ENCODE results near the gene ABCC2. TPM values are rescaled to one million over a fixed set of nuclear protein-coding genes. Genes with fewer than 3 reads are reported as not detected.

Gene ABCC2
- total RNA-seq, 2 experiments from 2014 or later = 0.62 to 1.6 TPM

DNA sequence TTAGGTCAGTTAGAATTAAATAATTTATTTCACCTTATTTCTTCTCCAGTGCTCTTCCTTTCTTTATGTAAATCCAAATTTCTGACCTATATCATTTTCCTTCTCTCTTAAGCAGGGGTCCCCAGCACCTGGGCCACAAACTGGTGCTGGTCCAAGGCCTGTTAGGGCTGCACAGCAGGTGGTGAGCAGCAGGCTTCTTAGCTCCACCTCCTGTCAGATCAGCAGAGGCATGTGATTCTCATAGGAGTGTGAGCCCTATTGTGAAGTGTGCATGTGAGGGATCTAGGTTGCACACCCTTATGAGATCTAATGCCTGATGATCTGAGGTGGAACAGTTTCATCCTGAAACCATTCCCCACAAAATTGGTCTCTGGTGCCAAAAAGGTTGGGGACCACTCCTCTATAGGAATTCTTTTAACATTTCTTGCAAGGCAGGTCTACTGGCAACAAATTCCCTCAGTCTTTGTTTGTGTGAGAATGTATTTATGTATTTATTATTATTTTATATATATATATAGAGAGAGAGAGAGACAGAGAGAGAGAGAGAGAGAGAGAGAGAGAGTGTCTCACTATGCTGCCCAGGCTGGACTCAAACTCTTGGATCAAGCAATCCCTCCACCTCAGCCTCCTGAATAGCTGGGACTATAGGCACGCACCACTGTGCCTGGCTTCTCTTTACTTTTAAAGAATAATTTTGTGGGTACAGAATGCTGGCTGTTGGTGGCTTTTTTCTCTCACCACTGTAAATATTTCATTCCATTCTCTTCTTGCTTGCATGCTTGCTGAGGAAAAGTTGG, 4.3 kb upstream of the ABCC2 start:
- no peak for DNase-seq
- intact Hi-C loops (cut with DNase I, micrococcal nuclease) = no loop called here
- Mint-ChIP-seq H3K27me3 (no peaks in the 10 kb centered on the region), H3K9me3 (ENCODE audit: low read depth) (peaks cover 2% of the 10 kb centered on the region), H3K4me3 (no peak overlapping the region), H3K36me3 (ENCODE audit: low read depth) (no peaks in the 10 kb centered on the region), H3K27ac (no peak overlapping the region), H3K4me1 (peaks cover 7% of the 10 kb centered on the region)
- POLR2A ChIA-PET = no interaction called here
- CTCF ChIA-PET = no interaction called here
- no peak for ATAC-seq

DNA sequence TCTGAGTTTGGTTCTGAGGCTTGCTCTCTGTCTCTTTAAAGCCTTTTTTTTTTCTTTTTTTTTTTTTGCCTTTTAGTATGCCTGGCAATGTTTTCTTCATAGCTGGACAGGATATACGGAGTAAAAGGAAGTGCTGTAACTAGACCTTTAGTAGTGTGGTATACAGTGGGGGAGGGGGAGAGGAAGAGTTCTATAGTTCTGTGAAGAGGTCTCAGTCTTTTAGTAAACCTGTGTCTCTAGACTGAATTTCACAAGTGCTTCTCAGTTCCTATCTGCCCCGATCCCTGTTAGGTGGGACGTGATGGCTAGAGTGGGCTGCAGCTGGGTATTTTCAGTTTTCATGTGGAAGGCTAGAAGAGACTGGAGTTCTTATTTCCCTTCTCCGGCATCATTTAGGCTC, 3.1 kb upstream of the ABCC2 start:
- Mint-ChIP-seq H3K9me3 (ENCODE audit: low read depth) (peaks cover 2% of the 10 kb centered on the region), H3K27me3 (no peaks in the 10 kb centered on the region), H3K36me3 (ENCODE audit: low read depth) (no peaks in the 10 kb centered on the region), H3K4me1 (peaks cover 7% of the 10 kb centered on the region), H3K4me3 (no peak overlapping the region), H3K27ac (no peak overlapping the region)
- intact Hi-C loops (cut with DNase I, micrococcal nuclease) = no loop called here
- ATAC-seq (peak; percentile 39), DNase-seq (no peak)
- ChIA-PET POLR2A (no interaction called here), CTCF (no interaction called here)

DNA sequence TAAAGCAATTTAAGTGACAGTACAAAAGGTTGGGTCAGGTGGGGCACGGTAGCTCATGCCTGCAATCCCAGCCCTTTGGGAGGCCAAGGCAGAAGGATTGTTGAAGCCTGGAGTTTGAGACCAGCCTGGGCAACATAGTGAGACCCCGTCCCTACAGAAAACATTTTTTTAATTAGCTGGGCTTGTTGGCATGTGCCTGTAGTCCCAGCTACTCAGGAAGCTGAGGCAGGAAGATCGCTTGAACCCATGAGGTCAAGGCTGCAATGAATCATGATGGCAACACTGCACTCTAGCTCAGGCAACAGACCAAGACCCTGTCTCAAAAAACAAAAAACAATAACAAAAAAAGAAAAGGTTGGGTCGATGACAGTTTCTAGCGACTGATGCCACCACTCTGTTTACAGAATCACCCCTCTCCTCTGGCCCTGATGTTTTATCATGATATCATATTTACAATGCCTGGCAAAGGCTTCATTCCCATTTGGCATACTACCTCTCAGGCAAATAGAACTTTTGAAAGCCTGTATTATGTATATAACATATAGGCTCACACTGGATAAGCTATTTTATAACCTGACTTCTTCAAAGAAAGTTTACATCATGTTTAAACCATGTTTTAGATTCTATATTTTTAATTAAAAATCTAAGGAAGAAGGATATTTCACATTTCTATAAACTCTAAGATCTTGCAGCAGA, 558 bp upstream of the ABCC2 start:
- Mint-ChIP-seq H3K9me3 (ENCODE audit: low read depth) (peaks cover 2% of the 10 kb centered on the region), H3K4me1 (peaks cover 3% of the 10 kb centered on the region), H3K27me3 (no peaks in the 10 kb centered on the region), H3K4me3 (no peak overlapping the region), H3K36me3 (ENCODE audit: low read depth) (peaks cover 2% of the 10 kb centered on the region), H3K27ac (no peak overlapping the region)
- CTCF ChIA-PET = no interaction called here
- POLR2A ChIA-PET = no interaction called here
- DNase-seq = no peak
- intact Hi-C loops (cut with DNase I, micrococcal nuclease) = no loop called here
- no peak for ATAC-seq

- ATAC-seq = no peak
- peaks cover 2% of the 10 kb centered on the region for H3K36me3 Mint-ChIP-seq (ENCODE audit: low read depth)
- POLR2A ChIA-PET = no interaction called here
- no peak for DNase-seq
- H3K4me1 Mint-ChIP-seq = peaks cover 3% of the 10 kb centered on the region
- CTCF ChIA-PET = no interaction called here
- no peaks in the 10 kb centered on the region for H3K27me3 Mint-ChIP-seq
- no peaks in the 10 kb centered on the region for H3K9me3 Mint-ChIP-seq (ENCODE audit: low read depth)
- H3K4me3 Mint-ChIP-seq = no peak overlapping the region
- no peak overlapping the region for H3K27ac Mint-ChIP-seq
- intact Hi-C loops (cut with DNase I, micrococcal nuclease) = no loop called here
These were observed 1.7 kb downstream of the ABCC2 start for GRCh38 chr10:99784016-99784726.

DNA sequence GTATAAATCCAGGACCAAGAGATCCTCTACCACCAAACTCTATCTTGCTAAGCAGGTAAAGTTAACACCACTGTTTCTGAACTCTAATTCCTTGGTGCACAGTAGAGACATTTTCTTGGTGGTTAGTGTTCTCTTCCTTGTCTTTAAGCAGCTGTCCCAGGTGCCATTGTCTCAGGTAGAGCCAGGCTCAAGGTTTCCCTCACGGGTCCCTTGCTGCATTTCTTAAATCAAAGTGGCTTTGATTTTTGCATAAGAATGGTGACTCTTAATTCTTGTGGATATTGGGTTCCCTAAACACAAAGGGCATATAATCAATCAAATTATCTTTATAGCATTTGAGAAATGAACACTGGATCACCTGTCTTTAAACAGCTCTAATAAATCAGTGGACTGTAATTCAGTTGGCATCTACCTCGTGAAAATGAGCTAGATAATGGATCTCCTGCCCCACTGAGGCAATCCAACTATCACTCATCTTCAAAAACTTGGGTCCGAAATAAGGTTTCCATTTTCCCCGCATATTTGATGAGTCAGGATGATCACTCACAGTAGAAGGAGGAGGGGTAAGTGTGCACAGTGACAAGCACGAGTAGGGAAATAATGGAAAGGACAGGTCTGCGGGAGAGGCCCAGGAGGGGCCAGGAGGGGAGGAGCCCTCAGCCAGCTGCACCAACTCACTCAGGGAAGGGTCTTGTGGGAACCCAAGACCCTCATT, 2.4 kb downstream of the ABCC2 start:
- no peak for ATAC-seq
- intact Hi-C loops (cut with DNase I, micrococcal nuclease) = no loop called here
- H3K9me3 Mint-ChIP-seq (ENCODE audit: low read depth) = no peaks in the 10 kb centered on the region

GRCh38 chr10:99785646-99786045, 3.2 kb downstream of the ABCC2 start:
- CTCF ChIA-PET = interaction anchor here (0.6 to 0.7 kb wide), 2 partner anchors 54 to 186 kb away, joined by 3 read pairs; partner anchors contain the start of genes COX15 and CUTC
- H3K4me1 Mint-ChIP-seq = no peaks in the 10 kb centered on the region
- H3K9me3 Mint-ChIP-seq (ENCODE audit: low read depth) = no peaks in the 10 kb centered on the region
- no peak overlapping the region for H3K27ac Mint-ChIP-seq
- intact Hi-C loops (cut with DNase I, micrococcal nuclease) = no loop called here
- H3K4me3 Mint-ChIP-seq = no peak overlapping the region
- POLR2A ChIA-PET = no interaction called here
- peaks cover 2% of the 10 kb centered on the region for H3K36me3 Mint-ChIP-seq (ENCODE audit: low read depth)
- no peak for DNase-seq
- no peaks in the 10 kb centered on the region for H3K27me3 Mint-ChIP-seq
- ATAC-seq = no peak

More for the DNA sequence above, 2.4 kb downstream of the ABCC2 start:
- no peak overlapping the region for H3K27ac Mint-ChIP-seq
- peaks cover 2% of the 10 kb centered on the region for H3K36me3 Mint-ChIP-seq (ENCODE audit: low read depth)
- no peak for DNase-seq
- H3K4me1 Mint-ChIP-seq = no peaks in the 10 kb centered on the region
- H3K4me3 Mint-ChIP-seq = no peak overlapping the region
- CTCF ChIA-PET = no interaction called here
- POLR2A ChIA-PET = no interaction called here
- no peaks in the 10 kb centered on the region for H3K27me3 Mint-ChIP-seq

DNA sequence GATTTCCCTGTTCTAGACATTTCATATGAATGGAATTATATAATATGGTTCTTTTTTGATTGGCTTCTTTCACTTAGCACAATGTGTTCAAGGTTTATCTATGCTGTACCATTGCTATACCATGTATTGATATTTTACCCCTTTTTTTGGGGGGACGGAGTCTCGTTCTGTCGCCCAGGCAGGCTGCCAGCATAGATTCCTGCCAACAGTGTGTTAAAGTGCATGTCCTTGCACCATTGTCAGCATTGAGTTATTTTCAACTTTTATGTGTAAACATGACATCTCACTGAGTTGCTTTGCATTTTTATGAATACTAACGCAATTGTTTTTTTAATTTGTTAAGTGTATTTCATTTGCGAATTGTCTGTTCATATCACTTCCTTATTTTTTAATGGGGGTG, 4.9 kb downstream of the ABCC2 start:
- H3K4me1 Mint-ChIP-seq = no peaks in the 10 kb centered on the region
- no peak overlapping the region for H3K27ac Mint-ChIP-seq
- POLR2A ChIA-PET = no interaction called here
- H3K36me3 Mint-ChIP-seq (ENCODE audit: low read depth) = peaks cover 2% of the 10 kb centered on the region
- no peak for DNase-seq
- no peak overlapping the region for H3K4me3 Mint-ChIP-seq
- intact Hi-C loops (cut with DNase I, micrococcal nuclease) = no loop called here
- no peak for ATAC-seq
- CTCF ChIA-PET = interaction anchor here (0.6 kb wide), 1 partner anchor 1421 kb away, joined by 3 read pairs; no protein-coding TSS in a partner anchor
- no peaks in the 10 kb centered on the region for H3K9me3 Mint-ChIP-seq (ENCODE audit: low read depth)
- H3K27me3 Mint-ChIP-seq = no peaks in the 10 kb centered on the region

- Mint-ChIP-seq H3K36me3 (ENCODE audit: low read depth) (peaks cover 2% of the 10 kb centered on the region), H3K27ac (no peak overlapping the region), H3K27me3 (no peaks in the 10 kb centered on the region), H3K9me3 (ENCODE audit: low read depth) (no peaks in the 10 kb centered on the region), H3K4me3 (no peak overlapping the region), H3K4me1 (no peaks in the 10 kb centered on the region)
- POLR2A ChIA-PET = no interaction called here
- CTCF ChIA-PET = interaction anchor here (0.6 to 1.1 kb wide), 3 partner anchors 18 to 1421 kb away, joined by 3 read pairs; no protein-coding TSS in a partner anchor
- ATAC-seq (no peak), DNase-seq (no peak)
- intact Hi-C loops (cut with DNase I, micrococcal nuclease) = no loop called here
These were observed 5.5 kb downstream of the ABCC2 start for GRCh38 chr10:99787782-99788445.

DNA sequence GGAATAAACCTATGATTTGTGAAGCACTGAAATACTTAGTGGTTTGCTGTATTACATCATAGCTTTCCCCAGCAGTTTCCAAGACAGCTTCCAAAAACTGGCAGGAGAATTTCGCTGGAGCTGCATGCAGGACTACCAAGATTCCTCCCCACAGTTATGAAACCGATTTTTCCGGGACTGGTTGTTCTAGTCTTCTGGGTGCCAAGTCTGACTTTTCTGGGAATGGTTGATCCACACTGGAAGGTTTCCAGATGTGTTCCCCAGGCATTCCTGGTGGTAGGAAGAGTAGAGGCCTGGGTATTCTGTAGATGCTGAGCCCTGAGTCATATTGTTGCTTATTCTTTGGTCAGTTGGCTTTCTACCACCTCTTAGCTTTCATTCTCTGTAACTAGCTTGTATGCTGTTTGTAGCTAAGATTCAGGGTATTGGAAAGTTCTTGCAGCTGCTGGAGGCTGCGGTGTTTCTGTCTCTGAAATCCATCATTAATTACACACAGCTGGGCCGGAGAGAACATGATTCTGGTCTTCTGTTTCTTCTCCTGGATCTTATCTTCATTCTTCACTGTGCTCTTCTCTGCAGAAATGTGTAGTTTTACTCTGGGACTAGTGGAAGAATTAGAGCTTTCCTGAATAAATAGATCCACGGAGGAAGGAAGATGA, 6.3 kb downstream of the ABCC2 start:
- no peaks in the 10 kb centered on the region for H3K9me3 Mint-ChIP-seq (ENCODE audit: low read depth)
- H3K4me1 Mint-ChIP-seq = no peaks in the 10 kb centered on the region
- no peak for DNase-seq
- no peaks in the 10 kb centered on the region for H3K27me3 Mint-ChIP-seq
- no peak for ATAC-seq
- ChIA-PET POLR2A (no interaction called here), CTCF (interaction anchor here (0.7 to 1.1 kb wide), 2 partner anchors 17 to 257 kb away, joined by 3 read pairs; no protein-coding TSS in a partner anchor)
- H3K4me3 Mint-ChIP-seq = no peak overlapping the region
- peaks cover 2% of the 10 kb centered on the region for H3K36me3 Mint-ChIP-seq (ENCODE audit: low read depth)
- intact Hi-C loops (cut with DNase I, micrococcal nuclease) = no loop called here
- H3K27ac Mint-ChIP-seq = no peak overlapping the region

- H3K27me3 Mint-ChIP-seq = no peaks in the 10 kb centered on the region
- ChIA-PET CTCF (interaction anchor here (1.5 kb wide), 1 partner anchor 12 kb away, joined by 3 read pairs; no protein-coding TSS in a partner anchor), POLR2A (no interaction called here)
- no peaks in the 10 kb centered on the region for H3K9me3 Mint-ChIP-seq (ENCODE audit: low read depth)
- no peak overlapping the region for H3K27ac Mint-ChIP-seq
- H3K36me3 Mint-ChIP-seq (ENCODE audit: low read depth) = no peaks in the 10 kb centered on the region
- no peak for ATAC-seq
- H3K4me3 Mint-ChIP-seq = no peak overlapping the region
- intact Hi-C loops (cut with DNase I, micrococcal nuclease) = no loop called here
- H3K4me1 Mint-ChIP-seq = no peaks in the 10 kb centered on the region
- no peak for DNase-seq
These were observed 9.4 kb downstream of the ABCC2 start for GRCh38 chr10:99791831-99792230.
